GM18873 (cell line): ENCODE data around the gene BANP.

Experiments
- ATAC-seq: cut with Tn5 transposase; IDR thresholded peaks from one replicate; pipeline ENCODE4 v1.9.1; 2021; ENCODE audit warnings: mild to moderate bottlenecking, moderate library complexity, moderate number of reproducible peaks; ENCODE audit not compliant: unreplicated experiment, low FRiP score

BANP gene

GRCh38 chr16:88062341-88063210 is 111.3 kb downstream of the BANP start:
- no peak for ATAC-seq

- ATAC-seq: no peak
Observed at GRCh38 chr16:88063211-88063773, 112.1 kb downstream of the BANP start.

- ATAC-seq: no peak
Observed at GRCh38 chr16:88064011-88064888, 113.0 kb downstream of the BANP start.

- ATAC-seq: no peak
Observed at GRCh38 chr16:88064889-88065746, 113.9 kb downstream of the BANP start.

GRCh38 chr16:88065747-88066142 is 114.5 kb downstream of the BANP start:
- no peak for ATAC-seq

GRCh38 chr16:88066234-88066633 is 115.0 kb downstream of the BANP start:
- no peak for ATAC-seq

- ATAC-seq: no peak
Observed at GRCh38 chr16:88066680-88067529, 115.7 kb downstream of the BANP start.

- ATAC-seq: no peak
Observed at GRCh38 chr16:88067530-88068411, 116.5 kb downstream of the BANP start.

GRCh38 chr16:88068476-88069396 is 117.5 kb downstream of the BANP start:
- no peak for ATAC-seq

- ATAC-seq: peak; percentile 65
Observed at GRCh38 chr16:88069397-88070168, 118.3 kb downstream of the BANP start.

GRCh38 chr16:88070341-88070740 is 119.1 kb downstream of the BANP start:
- ATAC-seq: no peak

- ATAC-seq: no peak
Observed at GRCh38 chr16:88070989-88071625, 119.9 kb downstream of the BANP start.

- no peak for ATAC-seq
Observed at GRCh38 chr16:88071908-88072307, 120.7 kb downstream of the BANP start.

- ATAC-seq: no peak
Observed at GRCh38 chr16:88072571-88073001, 121.4 kb downstream of the BANP start.

- no peak for ATAC-seq
Observed at GRCh38 chr16:88073201-88073721, 122.0 kb downstream of the BANP start.

- ATAC-seq: no peak
Observed at GRCh38 chr16:88074041-88074440, 122.8 kb downstream of the BANP start.
